GM13977 (cell line): ENCODE results near the gene ZMIZ1.

Experiments
- DNase-seq: peaks from one replicate; pipeline ENCODE4 v3.0.0; 2012; ENCODE audit warnings: low spot score
- in situ Hi-C: fragments of 300-500 bp; cut with MboI; formaldehyde crosslinking; loops from one replicate; pipeline ENCODE4 v1.12.0; 2022; ENCODE audit warnings: low sequenced_read_pairs, low pct_unique_long_range_greater_than_20kb, mixed read lengths, inconsistent platforms; ENCODE audit not compliant: unreplicated experiment
- TF ChIP-seq, protein P1 (sequence below): IDR thresholded peaks from 2 replicates; pipeline ENCODE4 v1.5.1; 2012; ENCODE audit warnings: mild to moderate bottlenecking, control low read depth; ENCODE audit not compliant: insufficient read depth; ENCODE audit errors: extremely low read depth, missing control alignments

Gene ZMIZ1

DNA sequence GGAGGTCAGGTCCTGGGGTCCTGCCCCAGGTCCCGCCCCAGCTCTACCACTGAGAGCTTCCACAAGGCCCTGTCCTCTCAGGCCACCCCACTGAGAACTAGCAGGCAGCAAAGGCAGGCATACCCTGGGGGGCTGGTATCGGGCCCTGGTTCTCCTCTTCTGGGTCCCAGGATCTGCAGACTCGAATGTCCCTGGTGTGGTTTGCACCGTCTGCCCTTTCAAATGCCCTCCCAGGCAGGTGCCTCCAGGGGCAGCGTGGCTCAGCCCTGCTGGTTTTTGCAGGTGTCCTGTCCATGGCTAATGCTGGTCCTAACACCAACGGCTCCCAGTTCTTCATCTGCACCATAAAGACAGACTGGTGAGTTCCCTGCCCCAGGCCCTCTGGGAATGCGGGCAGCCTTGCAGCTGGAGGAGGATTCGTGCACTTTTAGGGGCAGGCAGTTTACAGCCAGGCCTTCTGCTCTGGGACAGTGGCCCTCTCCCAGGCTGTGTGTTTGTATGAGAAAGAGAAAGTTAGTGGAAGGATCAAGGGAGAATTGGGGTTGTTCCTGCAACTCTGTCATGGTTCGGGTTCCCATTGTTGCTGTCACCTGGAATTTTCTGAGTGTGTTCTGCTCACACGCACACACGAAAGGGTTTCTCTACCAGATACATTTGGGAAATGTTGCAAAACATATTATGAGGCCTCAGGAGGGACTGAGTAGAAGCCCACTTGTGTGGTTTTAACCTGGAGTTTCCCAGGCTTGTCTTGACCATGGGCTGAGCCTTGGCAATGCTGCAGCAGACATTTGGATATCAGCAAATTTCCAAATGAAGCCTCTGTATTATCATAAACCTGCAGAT is 283.5 kb downstream of the ZMIZ1 start:
- in situ Hi-C loops, result no loop called here
- TF ChIP-seq, protein P1, sequence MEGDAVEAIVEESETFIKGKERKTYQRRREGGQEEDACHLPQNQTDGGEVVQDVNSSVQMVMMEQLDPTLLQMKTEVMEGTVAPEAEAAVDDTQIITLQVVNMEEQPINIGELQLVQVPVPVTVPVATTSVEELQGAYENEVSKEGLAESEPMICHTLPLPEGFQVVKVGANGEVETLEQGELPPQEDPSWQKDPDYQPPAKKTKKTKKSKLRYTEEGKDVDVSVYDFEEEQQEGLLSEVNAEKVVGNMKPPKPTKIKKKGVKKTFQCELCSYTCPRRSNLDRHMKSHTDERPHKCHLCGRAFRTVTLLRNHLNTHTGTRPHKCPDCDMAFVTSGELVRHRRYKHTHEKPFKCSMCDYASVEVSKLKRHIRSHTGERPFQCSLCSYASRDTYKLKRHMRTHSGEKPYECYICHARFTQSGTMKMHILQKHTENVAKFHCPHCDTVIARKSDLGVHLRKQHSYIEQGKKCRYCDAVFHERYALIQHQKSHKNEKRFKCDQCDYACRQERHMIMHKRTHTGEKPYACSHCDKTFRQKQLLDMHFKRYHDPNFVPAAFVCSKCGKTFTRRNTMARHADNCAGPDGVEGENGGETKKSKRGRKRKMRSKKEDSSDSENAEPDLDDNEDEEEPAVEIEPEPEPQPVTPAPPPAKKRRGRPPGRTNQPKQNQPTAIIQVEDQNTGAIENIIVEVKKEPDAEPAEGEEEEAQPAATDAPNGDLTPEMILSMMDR, result no peak
- no peak for DNase-seq

DNA sequence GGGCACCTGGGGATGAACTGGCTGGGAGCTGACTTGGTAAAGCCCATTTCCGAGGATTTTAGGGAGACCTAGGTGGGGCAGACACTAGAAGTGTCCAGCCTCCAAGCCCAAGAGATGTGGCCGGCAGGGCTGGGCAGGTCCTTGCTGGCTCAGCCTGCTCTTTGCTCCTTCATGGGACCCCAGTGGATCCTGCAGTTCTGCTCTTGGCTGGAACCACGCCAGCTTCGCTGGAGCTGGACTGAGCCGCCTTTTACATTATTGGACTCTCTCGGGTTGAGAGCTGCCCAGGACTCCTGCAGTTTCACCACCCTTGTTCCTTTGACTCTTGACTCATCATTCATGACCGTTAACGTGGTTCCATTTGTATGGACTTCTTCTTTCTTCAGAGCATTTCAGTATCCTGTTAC is 284.2 kb downstream of the ZMIZ1 start:
- DNase-seq, result no peak
- in situ Hi-C loops, result no loop called here
- TF ChIP-seq, protein P1, result no peak

DNA sequence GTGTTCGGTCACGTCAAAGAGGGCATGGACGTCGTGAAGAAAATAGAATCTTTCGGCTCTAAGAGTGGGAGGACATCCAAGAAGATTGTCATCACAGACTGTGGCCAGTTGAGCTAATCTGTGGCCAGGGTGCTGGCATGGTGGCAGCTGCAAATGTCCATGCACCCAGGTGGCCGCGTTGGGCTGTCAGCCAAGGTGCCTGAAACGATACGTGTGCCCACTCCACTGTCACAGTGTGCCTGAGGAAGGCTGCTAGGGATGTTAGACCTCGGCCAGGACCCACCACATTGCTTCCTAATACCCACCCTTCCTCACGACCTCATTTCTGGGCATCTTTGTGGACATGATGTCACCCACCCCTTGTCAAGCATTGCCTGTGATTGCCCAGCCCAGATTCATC is 285.0 kb downstream of the ZMIZ1 start:
- DNase-seq, result no peak
- in situ Hi-C loops, result no loop called here

DNA sequence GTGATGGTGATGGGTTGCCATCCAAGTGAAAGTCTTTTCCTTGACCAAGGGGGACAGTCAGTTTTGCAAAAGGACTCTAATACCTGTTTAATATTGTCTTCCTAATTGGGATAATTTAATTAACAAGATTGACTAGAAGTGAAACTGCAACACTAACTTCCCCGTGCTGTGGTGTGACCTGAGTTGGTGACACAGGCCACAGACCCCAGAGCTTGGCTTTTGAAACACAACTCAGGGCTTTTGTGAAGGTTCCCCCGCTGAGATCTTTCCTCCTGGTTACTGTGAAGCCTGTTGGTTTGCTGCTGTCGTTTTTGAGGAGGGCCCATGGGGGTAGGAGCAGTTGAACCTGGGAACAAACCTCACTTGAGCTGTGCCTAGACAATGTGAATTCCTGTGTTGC is 285.4 kb downstream of the ZMIZ1 start:
- no peak for DNase-seq
- in situ Hi-C loops, result no loop called here
- TF ChIP-seq, protein P1, result no peak

More for the DNA sequence above, 285.0 kb downstream of the ZMIZ1 start:
- TF ChIP-seq, protein P1, result no peak

DNA sequence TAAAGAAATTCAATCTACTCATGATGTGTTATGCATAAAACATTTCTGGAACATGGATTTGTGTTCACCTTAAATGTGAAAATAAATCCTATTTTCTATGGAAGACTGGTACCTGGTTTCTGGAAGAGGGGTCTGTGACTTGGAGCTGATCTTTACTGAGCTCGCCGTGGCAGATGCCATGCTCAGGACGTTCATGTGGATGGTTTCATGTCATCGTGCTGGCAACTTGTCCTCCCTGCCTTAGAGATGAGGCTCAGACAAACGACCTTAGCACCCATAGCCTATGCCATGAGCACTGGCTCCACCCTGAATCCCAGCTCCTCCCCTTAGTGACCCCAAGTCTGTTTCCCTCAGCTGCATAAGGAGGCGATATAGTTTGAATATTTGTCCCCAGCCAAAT is 285.8 kb downstream of the ZMIZ1 start:
- no peak for DNase-seq
- in situ Hi-C loops, result no loop called here
- TF ChIP-seq, protein P1, result no peak

DNA sequence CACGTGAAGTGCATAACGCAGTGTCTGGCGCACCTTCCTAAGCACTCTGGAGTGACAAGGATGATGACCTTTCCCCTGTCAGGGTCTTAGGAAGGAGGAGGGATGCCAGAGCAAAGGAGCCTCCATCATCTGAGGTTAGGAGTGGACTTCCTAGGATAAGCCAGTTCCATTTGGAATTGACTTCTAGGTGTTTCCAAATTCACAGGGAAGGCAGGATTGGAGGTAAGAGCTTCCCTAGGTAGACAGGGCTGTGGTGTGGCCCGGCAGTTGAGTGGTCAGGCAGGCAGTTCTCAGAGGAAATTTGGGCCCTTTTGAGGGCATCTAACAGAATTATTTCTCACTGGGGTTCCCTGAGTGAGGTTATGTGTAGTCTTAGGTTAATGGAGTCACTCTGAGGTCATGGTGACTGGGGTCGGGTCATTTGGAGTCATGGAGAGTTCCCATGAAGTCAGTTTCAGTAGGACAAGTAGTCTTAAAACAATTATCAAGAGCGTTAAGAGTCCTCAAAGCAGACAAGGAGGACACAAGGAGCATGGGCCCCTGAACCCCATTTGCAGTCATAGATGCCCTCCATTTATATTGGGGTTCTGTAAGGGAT is 286.8 kb downstream of the ZMIZ1 start:
- TF ChIP-seq, protein P1, result no peak
- no peak for DNase-seq
- in situ Hi-C loops, result no loop called here
